A673 (cell line): ENCODE measurements around the gene CERK.

Experiments used
- CTCF ChIP-seq: fragments of 300-800, 200-600 bp; sonication (generic); conservative IDR thresholded peaks from 2 replicates; pipeline ENCODE4 v1.5.1; 2017; ENCODE audit warnings: low read depth, mild to moderate bottlenecking, antibody characterized with exemption, low read length, moderate library complexity, mixed read lengths
- EZH2 ChIP-seq: fragments of 200-600 bp; sonication (generic); IDR thresholded peaks from 2 replicates; pipeline ENCODE4 v1.6.1; 2017; ENCODE audit warnings: borderline replicate concordance, low read depth, mild to moderate bottlenecking, mixed read lengths, antibody characterized with exemption, low read length; ENCODE audit not compliant: poor library complexity, severe bottlenecking

- TF ChIP-seq CTCF (no peak), EZH2 (no peak)
Measured at GRCh38 chr22:46781291-46781690, 43.2 kb upstream of the CERK start.
